ENCODE results near the gene GPHN.

The GPHN gene

DNA sequence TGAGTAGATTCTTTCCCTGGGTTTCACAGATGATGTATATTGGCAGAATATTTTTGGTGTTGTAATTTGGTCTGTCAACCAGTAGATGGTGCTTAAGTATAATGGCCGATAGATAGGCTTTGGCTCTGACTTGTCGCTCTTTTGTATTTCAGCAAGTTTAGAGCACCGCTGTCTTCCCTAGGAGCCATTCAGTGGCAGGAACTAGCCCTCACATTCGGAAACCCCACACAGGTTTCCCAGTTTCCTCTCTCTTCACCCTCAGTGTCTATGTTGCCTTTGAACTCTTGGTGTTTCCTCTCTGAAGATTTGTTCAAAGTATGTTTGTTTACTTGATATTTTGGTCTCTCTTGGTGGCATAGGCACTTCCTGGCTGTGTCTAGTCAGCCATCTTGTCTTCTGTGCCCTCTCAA, 102.2 kb downstream of the GPHN start:
- Histone ChIP-seq H3K4me1 (no peaks in the 10 kb centered on the region), H3K9me3 (no peaks in the 10 kb centered on the region; the same call in 1 of the 2 replicates), H3K27me3 (no peaks in the 10 kb centered on the region), H3K36me3 (no peaks in the 10 kb centered on the region), H3K4me3 (ENCODE audit: low read depth, low read length) (no peak overlapping the region)
- TF ChIP-seq, protein P1, sequence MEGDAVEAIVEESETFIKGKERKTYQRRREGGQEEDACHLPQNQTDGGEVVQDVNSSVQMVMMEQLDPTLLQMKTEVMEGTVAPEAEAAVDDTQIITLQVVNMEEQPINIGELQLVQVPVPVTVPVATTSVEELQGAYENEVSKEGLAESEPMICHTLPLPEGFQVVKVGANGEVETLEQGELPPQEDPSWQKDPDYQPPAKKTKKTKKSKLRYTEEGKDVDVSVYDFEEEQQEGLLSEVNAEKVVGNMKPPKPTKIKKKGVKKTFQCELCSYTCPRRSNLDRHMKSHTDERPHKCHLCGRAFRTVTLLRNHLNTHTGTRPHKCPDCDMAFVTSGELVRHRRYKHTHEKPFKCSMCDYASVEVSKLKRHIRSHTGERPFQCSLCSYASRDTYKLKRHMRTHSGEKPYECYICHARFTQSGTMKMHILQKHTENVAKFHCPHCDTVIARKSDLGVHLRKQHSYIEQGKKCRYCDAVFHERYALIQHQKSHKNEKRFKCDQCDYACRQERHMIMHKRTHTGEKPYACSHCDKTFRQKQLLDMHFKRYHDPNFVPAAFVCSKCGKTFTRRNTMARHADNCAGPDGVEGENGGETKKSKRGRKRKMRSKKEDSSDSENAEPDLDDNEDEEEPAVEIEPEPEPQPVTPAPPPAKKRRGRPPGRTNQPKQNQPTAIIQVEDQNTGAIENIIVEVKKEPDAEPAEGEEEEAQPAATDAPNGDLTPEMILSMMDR (IDR thresholded peaks at IDR 0.05; ENCODE audit: low read depth, low read length): peak; percentile 77
- no peak for DNase-seq

DNA sequence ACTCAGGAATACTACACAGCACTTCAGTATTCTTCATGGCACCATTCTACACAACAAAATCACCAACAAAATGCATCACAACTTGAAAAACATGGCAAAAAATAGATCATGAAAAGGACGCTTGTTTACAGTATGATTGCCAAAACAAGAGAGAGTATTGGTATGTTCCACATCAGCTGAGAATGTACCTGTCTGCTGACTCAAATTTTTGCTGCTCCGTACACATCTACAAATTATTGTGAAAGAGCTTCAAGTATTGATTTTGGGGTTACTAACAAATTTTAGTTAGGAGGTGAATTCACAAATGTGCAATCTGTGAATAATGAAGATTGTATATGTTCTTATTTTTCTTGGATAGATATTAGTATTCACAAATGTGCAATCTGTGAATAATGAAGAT, 105.4 kb downstream of the GPHN start:
- no peak overlapping the region for H3K4me3 ChIP-seq (ENCODE audit: low read depth, low read length)
- TF ChIP-seq, protein P1 (IDR thresholded peaks at IDR 0.05; ENCODE audit: low read depth, low read length): no peak

DNA sequence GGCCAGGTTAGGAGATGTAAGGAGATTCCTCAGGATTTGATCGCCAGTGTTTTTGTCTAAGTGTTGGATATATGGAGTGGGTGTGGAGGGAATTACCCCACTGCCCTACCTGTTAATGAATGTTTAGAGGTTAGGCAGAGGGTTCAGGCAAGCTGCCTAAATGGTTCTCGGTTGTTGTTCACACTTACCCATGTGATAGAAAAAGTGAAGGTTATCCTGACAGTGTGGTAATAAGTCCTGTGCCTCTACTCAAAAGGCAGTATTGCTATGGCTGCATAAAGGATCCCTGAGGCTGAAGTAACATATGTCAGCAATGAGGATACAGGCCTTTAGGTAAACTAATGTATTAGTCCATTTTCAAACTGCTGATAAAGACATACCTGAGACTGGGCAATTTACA, 112.0 kb downstream of the GPHN start:
- TF ChIP-seq, protein P1 (IDR thresholded peaks at IDR 0.05; ENCODE audit: low read depth, low read length): no peak
- Histone ChIP-seq H3K4me1 (peaks cover 3% of the 10 kb centered on the region; the same call in 1 of the 2 replicates), H3K27me3 (no peaks in the 10 kb centered on the region), H3K36me3 (no peaks in the 10 kb centered on the region), H3K4me3 (ENCODE audit: low read depth, low read length) (no peak overlapping the region), H3K9me3 (peaks cover 4% of the 10 kb centered on the region; the same call in 1 of the 2 replicates)
- DNase-seq: no peak

More for the DNA sequence above, 105.4 kb downstream of the GPHN start:
- Histone ChIP-seq H3K4me1 (no peaks in the 10 kb centered on the region), H3K36me3 (no peaks in the 10 kb centered on the region), H3K9me3 (peaks cover 4% of the 10 kb centered on the region; the same call in 1 of the 2 replicates), H3K27me3 (no peaks in the 10 kb centered on the region)
- no peak for DNase-seq

DNA sequence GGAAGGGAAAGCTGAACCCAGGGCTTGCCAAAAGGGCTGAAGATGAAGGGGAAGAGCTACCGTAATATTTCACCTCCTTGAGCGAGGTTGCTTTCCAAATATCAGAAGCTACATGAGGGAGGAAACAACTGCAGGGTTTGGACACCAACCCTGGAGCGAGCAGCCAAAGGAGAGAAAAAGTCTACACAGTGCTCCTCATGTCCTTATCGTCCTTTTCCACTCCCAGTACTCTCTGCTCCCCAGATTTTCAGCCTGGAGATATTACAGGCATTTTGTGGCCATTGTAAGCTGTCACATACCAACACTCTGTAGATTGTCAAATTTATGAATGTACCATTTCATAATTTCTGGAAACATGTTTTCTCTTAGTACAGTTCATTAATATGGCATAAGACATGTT, 115.9 kb downstream of the GPHN start:
- no peak overlapping the region for H3K4me3 ChIP-seq (ENCODE audit: low read depth, low read length)
- peaks cover 3% of the 10 kb centered on the region; the same call in 1 of the 2 replicates for H3K4me1 ChIP-seq
- no peaks in the 10 kb centered on the region for H3K36me3 ChIP-seq
- TF ChIP-seq, protein P1 (IDR thresholded peaks at IDR 0.05; ENCODE audit: low read depth, low read length): no peak
- H3K27me3 ChIP-seq: no peaks in the 10 kb centered on the region
- H3K9me3 ChIP-seq: no peaks in the 10 kb centered on the region
- DNase-seq: no peak

DNA sequence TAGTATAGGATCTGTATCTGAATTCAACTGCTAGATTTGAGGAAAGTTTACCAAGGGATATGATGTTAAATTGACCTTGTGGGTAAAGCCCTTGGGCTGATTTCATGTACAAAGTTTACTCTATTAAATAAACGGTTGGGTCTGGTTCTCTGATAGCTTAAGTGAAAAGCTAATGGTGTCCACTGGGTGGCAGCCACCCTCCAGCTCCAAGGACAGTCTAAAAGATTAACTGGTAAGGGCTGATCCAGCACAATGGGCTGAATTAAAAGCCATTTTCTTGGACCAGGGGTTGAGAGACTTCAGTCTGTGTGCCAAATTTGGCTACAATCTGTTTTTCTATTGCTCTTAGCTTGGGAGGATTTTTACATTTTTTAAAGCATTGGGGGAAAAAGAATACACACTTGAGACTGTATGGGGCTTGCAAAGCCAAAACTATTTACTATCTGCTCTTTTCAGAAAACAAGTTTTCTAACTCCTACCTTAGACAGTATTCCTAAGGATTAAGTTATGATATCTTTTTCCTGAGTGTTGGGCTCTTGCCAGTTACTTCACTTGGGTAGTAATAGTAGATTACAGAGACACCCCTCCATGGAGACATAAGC, 116.5 kb downstream of the GPHN start:
- H3K4me3 ChIP-seq (ENCODE audit: low read depth, low read length): no peak overlapping the region
- no peaks in the 10 kb centered on the region for H3K27me3 ChIP-seq
- peak; percentile 74 for DNase-seq
- TF ChIP-seq, protein P1 (IDR thresholded peaks at IDR 0.05; ENCODE audit: low read depth, low read length): peak; percentile 86
- peaks cover 3% of the 10 kb centered on the region; the same call in 1 of the 2 replicates for H3K4me1 ChIP-seq
- H3K9me3 ChIP-seq: no peaks in the 10 kb centered on the region
- H3K36me3 ChIP-seq: no peaks in the 10 kb centered on the region

DNA sequence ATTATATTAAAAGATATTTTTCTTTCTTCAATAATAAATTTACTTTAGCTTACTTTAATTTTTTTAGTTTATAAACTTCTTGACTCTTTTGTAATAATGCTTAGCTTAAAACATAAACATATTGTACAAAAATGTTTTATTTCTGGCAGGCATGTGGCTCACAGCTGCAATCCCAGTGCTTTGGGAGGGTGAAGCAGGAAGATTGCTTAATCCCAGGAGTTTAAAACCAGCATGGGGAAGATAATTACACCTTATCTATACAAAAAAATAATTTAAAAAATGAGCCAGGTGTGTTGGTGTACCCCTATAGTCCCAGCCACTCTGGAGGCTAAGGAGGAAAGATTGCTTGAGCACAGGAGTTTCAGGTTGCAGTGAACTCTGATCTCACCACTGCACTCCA, 120.7 kb downstream of the GPHN start:
- Histone ChIP-seq H3K36me3 (no peaks in the 10 kb centered on the region), H3K4me1 (peaks cover 3% of the 10 kb centered on the region; the same call in 1 of the 2 replicates), H3K27me3 (no peaks in the 10 kb centered on the region), H3K4me3 (ENCODE audit: low read depth, low read length) (no peak overlapping the region), H3K9me3 (no peaks in the 10 kb centered on the region)
- DNase-seq: no peak
- TF ChIP-seq, protein P1 (IDR thresholded peaks at IDR 0.05; ENCODE audit: low read depth, low read length): no peak

Measured in BE2C (cell line).